Progenitor cell of endocrine pancreas (in vitro differentiated cells): ENCODE measurements around the gene PDCD7. TPM values are rescaled to one million over a fixed set of nuclear protein-coding genes. Genes with fewer than 3 reads are reported as not detected.
"Not testable (repeated sequence)": the region's sequence is repeated elsewhere in the genome, so short reads cannot be mapped to it uniquely, and the experiment has no call there.

Experiments used
- DNase-seq: peaks from one replicate; pipeline ENCODE4 v3.0.0; 2021; ENCODE audit warnings: low spot score; ENCODE audit not compliant: unreplicated experiment
- H3K27ac Mint-ChIP-seq: 2 replicates; pipeline ENCODE4 v1.8.0; 2021; ENCODE audit warnings: mild to moderate bottlenecking, moderate library complexity, mixed read lengths
- H3K27me3 Mint-ChIP-seq: 2 replicates; pipeline ENCODE4 v1.8.0; 2021; ENCODE audit warnings: mixed read lengths
- H3K36me3 Mint-ChIP-seq: 2 replicates; pipeline ENCODE4 v1.8.0; 2022; ENCODE audit warnings: mixed read lengths; ENCODE audit not compliant: insufficient read depth
- H3K4me1 Mint-ChIP-seq: 2 replicates; pipeline ENCODE4 v1.8.0; 2021; ENCODE audit warnings: low read depth, mixed read lengths
- H3K4me3 Mint-ChIP-seq: 2 replicates; pipeline ENCODE4 v1.8.0; 2021; ENCODE audit warnings: low read depth, mild to moderate bottlenecking, moderate library complexity, mixed read lengths
- H3K9me3 Mint-ChIP-seq: 2 replicates; pipeline ENCODE4 v1.8.0; 2021; ENCODE audit warnings: low read depth, mixed read lengths
- CTCF ChIP-seq: fragments of 200-600 bp; sonication (generic); IDR thresholded peaks from one replicate; pipeline ENCODE4 v1.5.0; 2021; ENCODE audit warnings: antibody characterized with exemption, mild to moderate bottlenecking; ENCODE audit not compliant: unreplicated experiment
- total RNA-seq: library from RNA; stranded (reverse); gene quantifications from 2 replicates; pipeline ENCODE4 v1.2.1, GENCODE V29; 2021

The PDCD7 gene
- total RNA-seq, 1 donor from 2014 or later, result 34.4 TPM

DNA sequence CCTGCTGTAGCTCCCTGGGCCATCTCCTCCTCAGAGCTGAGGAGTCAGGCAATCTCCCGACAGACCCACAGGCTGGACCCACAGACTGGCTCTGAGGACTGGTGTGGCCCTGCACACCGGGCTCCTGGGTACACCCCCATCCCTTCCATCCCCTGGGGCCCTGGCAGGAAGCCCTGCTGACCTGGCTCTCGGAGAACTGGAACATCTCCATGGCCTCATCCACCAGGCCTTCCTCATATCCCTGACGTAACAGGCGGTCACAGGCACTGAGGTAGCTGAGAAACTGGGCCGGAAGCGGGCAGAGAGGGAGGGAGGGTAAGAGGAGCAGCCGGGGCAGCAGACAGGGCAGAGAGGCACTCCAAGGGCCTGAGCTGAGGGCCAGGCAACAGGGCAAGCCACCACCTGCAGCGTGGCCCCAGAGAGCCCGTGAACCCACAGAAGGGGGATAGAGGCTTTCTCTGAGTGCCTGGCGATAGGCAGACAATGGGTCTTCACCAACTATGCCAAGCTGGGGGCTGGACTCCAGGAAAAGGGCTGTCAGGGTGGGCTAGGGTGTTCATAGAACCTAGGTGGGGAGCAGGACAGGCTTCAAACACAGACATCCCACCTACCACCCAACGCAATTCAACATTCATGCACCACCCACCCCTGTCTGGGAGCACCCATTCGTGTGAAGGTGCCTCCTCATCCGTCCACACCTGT, 39.2 kb downstream of the PDCD7 start:
- Mint-ChIP-seq H3K4me1 (peaks cover 3% of the 10 kb centered on the region), H3K27me3 (no peaks in the 10 kb centered on the region), H3K9me3 (no peaks in the 10 kb centered on the region), H3K36me3 (peaks cover 9% of the 10 kb centered on the region), H3K4me3 (no peak overlapping the region), H3K27ac (no peak overlapping the region)
- no peak for TF ChIP-seq CTCF
- DNase-seq, result no peak

GRCh38 chr15:65093793-65094170, 39.8 kb downstream of the PDCD7 start:
- not testable (repeated sequence) for H3K27me3 Mint-ChIP-seq, H3K36me3 Mint-ChIP-seq, H3K27ac Mint-ChIP-seq, H3K4me1 Mint-ChIP-seq, H3K9me3 Mint-ChIP-seq, DNase-seq, H3K4me3 Mint-ChIP-seq

GRCh38 chr15:65092911-65093792, 40.5 kb downstream of the PDCD7 start:
- DNase-seq, result no peak
- Mint-ChIP-seq H3K9me3 (no peaks in the 10 kb centered on the region), H3K27me3 (no peaks in the 10 kb centered on the region), H3K27ac (no peak overlapping the region), H3K36me3 (peaks cover 5% of the 10 kb centered on the region), H3K4me3 (no peak overlapping the region), H3K4me1 (peaks cover 12% of the 10 kb centered on the region)
- TF ChIP-seq CTCF, result no peak

DNA sequence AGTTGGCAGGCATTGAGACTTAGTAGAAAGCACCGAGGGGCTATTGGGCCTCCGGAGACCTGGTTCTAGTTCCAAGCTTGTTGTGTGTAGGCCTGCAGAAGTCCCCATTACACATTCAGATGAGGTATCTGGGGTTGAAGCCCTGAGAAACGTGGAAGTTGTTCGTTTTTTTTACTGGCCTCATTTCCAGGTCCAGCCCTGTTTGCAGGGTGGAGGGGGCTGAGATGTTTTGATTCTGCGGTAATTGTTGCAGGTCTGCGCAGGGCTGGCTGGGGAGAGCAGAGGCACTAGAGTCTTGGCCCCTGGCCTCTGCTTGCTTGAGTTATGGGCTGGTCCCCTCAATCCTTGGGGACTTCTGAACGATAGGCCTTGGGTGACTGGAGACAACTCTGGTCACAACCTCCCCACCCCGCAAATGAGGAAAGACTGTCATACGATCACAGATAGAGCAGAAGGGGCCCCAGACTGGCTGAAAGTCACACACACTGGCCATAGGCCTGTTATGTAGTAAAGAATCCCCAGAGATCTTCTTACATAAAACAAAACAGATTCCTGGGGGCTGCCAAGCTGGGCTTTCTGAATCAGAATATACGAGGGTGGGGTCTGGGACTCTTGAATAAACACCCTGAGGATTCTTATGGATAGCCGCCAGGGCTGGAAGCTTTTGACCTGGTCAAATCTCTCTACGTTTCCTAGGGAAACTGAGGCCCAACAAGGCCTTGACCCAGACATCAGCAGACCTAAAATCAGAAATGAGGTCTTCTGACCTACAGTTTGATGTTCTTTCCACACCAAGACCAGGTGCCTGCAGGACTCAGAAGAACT, 41.5 kb downstream of the PDCD7 start:
- H3K4me3 Mint-ChIP-seq, result no peak overlapping the region
- H3K9me3 Mint-ChIP-seq, result no peaks in the 10 kb centered on the region
- peaks cover 2% of the 10 kb centered on the region for H3K36me3 Mint-ChIP-seq
- H3K27ac Mint-ChIP-seq, result no peak overlapping the region
- no peak for DNase-seq
- TF ChIP-seq CTCF, result no peak
- H3K4me1 Mint-ChIP-seq, result peaks cover 16% of the 10 kb centered on the region
- H3K27me3 Mint-ChIP-seq, result peaks cover 5% of the 10 kb centered on the region

GRCh38 chr15:65089206-65089824, 44.3 kb downstream of the PDCD7 start:
- Mint-ChIP-seq H3K27me3 (peaks cover 21% of the 10 kb centered on the region), H3K27ac (peak overlapping the region; percentile 21), H3K4me1 (peaks cover 19% of the 10 kb centered on the region), H3K9me3 (no peaks in the 10 kb centered on the region), H3K36me3 (no peaks in the 10 kb centered on the region), H3K4me3 (no peak overlapping the region)
- no peak for DNase-seq
- no peak for TF ChIP-seq CTCF
